GM21825 (cell line): ENCODE results near the gene MEOX1.

Experiments used
- ATAC-seq: cut with Tn5 transposase; IDR thresholded peaks from one replicate; pipeline ENCODE4 v1.9.1; 2021; ENCODE audit warnings: mild to moderate bottlenecking, moderate library complexity; ENCODE audit not compliant: unreplicated experiment

MEOX1 gene

DNA sequence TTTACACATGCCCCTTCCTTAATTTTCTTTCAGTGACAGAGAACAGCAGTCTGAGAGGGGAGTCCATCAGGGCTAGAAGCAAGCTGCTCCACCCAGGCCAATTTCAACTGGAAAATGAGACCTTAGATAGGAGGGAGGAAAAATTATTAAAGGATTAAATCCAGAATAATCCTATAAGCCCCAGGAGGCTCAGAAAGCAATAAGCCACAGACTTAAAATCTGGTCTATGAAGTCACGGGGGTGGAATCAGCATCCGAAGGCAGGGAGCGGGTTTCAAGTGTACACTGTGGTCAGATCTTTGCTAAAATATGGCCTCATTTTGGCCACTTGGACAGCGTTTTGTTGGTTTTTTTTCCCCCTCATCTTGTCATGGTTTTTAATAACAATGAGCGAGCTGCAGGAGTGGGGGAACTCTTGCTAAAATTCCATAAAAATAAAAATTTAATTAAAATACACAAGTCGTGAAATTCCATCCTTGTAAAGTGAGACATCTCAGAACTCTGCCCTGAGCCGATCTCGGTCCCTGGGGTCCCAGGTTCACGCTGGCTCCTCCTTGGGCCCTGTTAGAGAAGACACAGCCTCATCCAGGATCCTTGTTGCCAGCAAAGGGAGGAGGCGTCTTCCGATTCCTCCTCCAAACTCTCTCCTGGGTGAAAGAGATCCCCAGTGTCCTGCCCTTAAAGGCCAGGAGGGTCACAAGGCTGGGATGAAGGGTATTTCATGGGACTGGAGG, 63.9 kb downstream of the MEOX1 start:
- ATAC-seq: no peak

GRCh38 chr17:43595466-43595865, 66.3 kb downstream of the MEOX1 start:
- ATAC-seq: no peak

DNA sequence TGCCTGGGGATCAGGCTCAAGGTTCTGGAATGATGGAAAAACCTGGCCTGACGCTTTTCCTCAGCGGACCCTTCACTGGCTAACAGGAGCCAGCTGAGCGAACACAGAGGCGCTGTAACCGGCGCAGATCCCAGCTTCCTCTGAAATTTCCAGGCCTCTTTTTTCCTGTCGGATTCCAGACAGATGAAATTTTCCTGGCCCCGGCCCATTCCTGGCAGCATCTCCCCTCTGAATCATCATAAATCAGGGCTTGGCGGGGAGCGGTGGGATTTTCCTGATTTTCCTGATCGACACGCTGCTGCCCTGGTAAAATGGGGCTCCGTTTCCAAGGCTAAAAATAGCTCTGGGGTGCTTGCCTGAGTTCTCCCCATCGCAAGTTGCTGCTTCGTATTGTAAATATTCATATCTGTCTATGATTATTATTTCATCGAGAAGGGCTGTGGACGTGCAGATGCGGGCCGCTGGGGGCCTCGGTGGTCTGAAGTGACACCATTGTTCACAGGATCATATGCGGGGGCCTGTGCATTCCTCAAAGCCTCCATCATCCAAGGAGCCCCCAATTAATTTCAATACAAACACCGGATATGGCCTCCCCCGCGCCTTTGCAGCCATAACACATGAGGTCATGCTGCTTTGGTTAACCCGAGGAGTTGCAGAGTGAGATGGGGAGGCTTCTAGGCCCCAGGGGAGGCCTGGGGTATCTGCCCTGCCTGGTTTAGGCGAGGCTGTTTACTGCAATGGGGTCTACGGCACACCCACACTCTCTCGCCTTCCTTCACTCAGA, 69.8 kb downstream of the MEOX1 start:
- ATAC-seq: no peak

- ATAC-seq: no peak
Measured at GRCh38 chr17:43591001-43591400, 70.7 kb downstream of the MEOX1 start.
